H1 (cell line): Measurements from ENCODE around the gene ZNF813. TPM values are rescaled to one million over a fixed set of nuclear protein-coding genes. Genes with fewer than 3 reads are reported as not detected.

Experiments used
- SP4 ChIP-seq: IDR thresholded peaks from 2 replicates; pipeline ENCODE4 v1.6.1; 2012; ENCODE audit warnings: low read length, inconsistent platforms
- TBP ChIP-seq: IDR thresholded peaks from 2 replicates; pipeline ENCODE4 v1.6.1; 2011; ENCODE audit warnings: low read depth, low read length, improper control_type of control experiment
- polyA plus RNA-seq, 7 experiments: library from polyadenylated mRNA; depleted of rRNA in 3 of 7; stranded (reverse) in 5 of 7; unstranded in 2 of 7; fragments of >200 nt in 5 of 7; fragments of 200-250 nt in 2 of 7; gene quantifications; 1 replicate in 5 of 7; 2 replicates in 1 of 7; 4 replicates in 1 of 7; pipeline versions ENCODE4 v1.2.1 to v1.2.3, GENCODE V29; 2011 to 2013; ENCODE audit warnings: missing spikeins in 2 of 7, mixed read lengths in 2 of 7
- total RNA-seq: library from RNA; stranded (reverse); fragmentation: NEBNext Ultra II Directional; extraction: Animal tissue kit (Norgen Biotek cat#: 25700); gene quantifications from 2 replicates; pipeline ENCODE4 v1.2.1, GENCODE V29; 2021

ZNF813 gene
- total and polyA plus RNA-seq, 2 of the 8 experiments (the other 6 are each of a cell fraction or from before 2014, with no cell fraction given), result 2.9 to 22.1 TPM

DNA sequence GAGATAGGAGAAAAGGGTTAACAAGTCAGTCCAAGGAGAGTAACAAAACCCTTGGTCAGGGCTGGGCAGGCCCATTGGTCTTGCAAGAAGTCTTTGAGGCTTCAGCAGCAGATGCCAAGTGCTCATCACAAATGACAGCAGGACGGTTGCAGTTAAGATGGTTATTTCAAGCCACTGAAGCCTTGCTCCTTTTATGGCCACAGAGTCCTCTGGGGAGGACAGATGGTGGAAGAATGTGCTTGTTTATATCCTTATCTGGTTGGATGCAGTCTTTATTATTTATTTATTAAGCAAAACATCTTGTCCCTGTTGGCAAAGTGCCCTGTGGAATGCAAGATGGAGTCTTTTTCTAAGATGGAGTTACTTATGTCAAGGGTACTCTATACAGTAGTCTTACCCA lies 51.2 kb downstream of the ZNF813 start (continued):
- no peak for TF ChIP-seq TBP
- TF ChIP-seq SP4, result no peak
